GM12801 (cell line): Measurements from ENCODE around the gene PKDREJ.

Experiments
- CTCF ChIP-seq: IDR thresholded peaks from one replicate; pipeline ENCODE4 v1.5.1; 2011; ENCODE audit warnings: control low read depth; ENCODE audit not compliant: insufficient read length; ENCODE audit errors: extremely low read depth

Gene PKDREJ

GRCh38 chr22:46276563-46276962 lies 13.4 kb upstream of the PKDREJ start:
- no peak for TF ChIP-seq CTCF

GRCh38 chr22:46275455-46276122 lies 12.4 kb upstream of the PKDREJ start:
- TF ChIP-seq CTCF: no peak

- no peak for TF ChIP-seq CTCF
Observed at GRCh38 chr22:46274381-46274780, 11.2 kb upstream of the PKDREJ start.

GRCh38 chr22:46273432-46274148 lies 10.4 kb upstream of the PKDREJ start:
- no peak for TF ChIP-seq CTCF

- no peak for TF ChIP-seq CTCF
Observed at GRCh38 chr22:46272762-46273431, 9.8 kb upstream of the PKDREJ start.

- no peak for TF ChIP-seq CTCF
Observed at GRCh38 chr22:46272196-46272595, 9.1 kb upstream of the PKDREJ start.

GRCh38 chr22:46269564-46269963 lies 6.4 kb upstream of the PKDREJ start:
- no peak for TF ChIP-seq CTCF
